Neuronal stem cell (in vitro differentiated cells): Measurements from ENCODE around the gene PLXDC2.
"Not testable (repeated sequence)": the region's sequence is repeated elsewhere in the genome, so short reads cannot be mapped to it uniquely, and the experiment has no call there.

Experiments
- DNase-seq: peaks from one replicate; pipeline ENCODE4 v3.0.0-alpha.2; 2013; ENCODE audit warnings: low spot score
- H2AFZ ChIP-seq: one replicate; pipeline ENCODE4 v1.6.1; 2013; ENCODE audit warnings: mild to moderate bottlenecking, low read length, inconsistent platforms
- H2AK5ac ChIP-seq: 2 replicates; pipeline ENCODE4 v1.6.1; 2013; ENCODE audit warnings: low read depth, mild to moderate bottlenecking, inconsistent platforms, low read length, moderate library complexity, mixed read lengths
- H2BK120ac ChIP-seq: 2 replicates; pipeline ENCODE4 v1.6.1; 2013; ENCODE audit warnings: low read depth, mild to moderate bottlenecking, inconsistent platforms, low read length, moderate library complexity, mixed read lengths
- H2BK12ac ChIP-seq: one replicate; pipeline ENCODE4 v1.6.1; 2013; ENCODE audit warnings: low read length, inconsistent platforms
- H2BK15ac ChIP-seq: 2 replicates; pipeline ENCODE4 v1.6.1; 2013; ENCODE audit warnings: mild to moderate bottlenecking, low read length, inconsistent platforms, mixed read lengths
- H2BK5ac ChIP-seq: one replicate; pipeline ENCODE4 v1.6.1; 2013; ENCODE audit warnings: inconsistent platforms, mild to moderate bottlenecking, low read length, moderate library complexity
- H3K14ac ChIP-seq: one replicate; pipeline ENCODE4 v1.6.1; 2013; ENCODE audit warnings: low read length, inconsistent platforms
- H3K18ac ChIP-seq: 2 replicates; pipeline ENCODE4 v1.6.1; 2013; ENCODE audit warnings: low read length, inconsistent platforms
- H3K23ac ChIP-seq: 2 replicates; pipeline ENCODE4 v1.6.1; 2013; ENCODE audit warnings: low read depth, mild to moderate bottlenecking, mixed read lengths, low read length, inconsistent platforms; ENCODE audit not compliant: poor library complexity
- H3K27ac ChIP-seq: replicated peaks from 3 replicates; pipeline ENCODE4 v1.5.1; 2013; ENCODE audit warnings: low read length, inconsistent platforms
- H3K27me3 ChIP-seq, 3 experiments: 2 replicates each; pipeline ENCODE4 v1.6.1; 2013; ENCODE audit warnings: low read length in 3 of 3, mild to moderate bottlenecking in 2 of 3, inconsistent platforms in 1 of 3, low read depth in 1 of 3, mixed read lengths in 1 of 3, moderate library complexity in 1 of 3; ENCODE audit not compliant: control insufficient read depth in 3 of 3, insufficient read depth in 3 of 3
- H3K36me3 ChIP-seq, 2 donors: replicated peaks in 1 of 2; 2 replicates each; pipeline ENCODE4 v1.6.1; 2013; ENCODE audit warnings: low read length in 2 of 2; ENCODE audit not compliant: control insufficient read depth in 2 of 2, insufficient read depth in 2 of 2
- H3K4ac ChIP-seq: 2 replicates; pipeline ENCODE4 v1.6.1; 2013; ENCODE audit warnings: inconsistent platforms, mild to moderate bottlenecking, low read length, moderate library complexity
- H3K4me1 ChIP-seq, 2 donors: 1 replicate in 1 of 2; 2 replicates in 1 of 2; pipeline ENCODE4 v1.6.1; 2013; ENCODE audit warnings: low read length in 2 of 2, low read depth in 1 of 2; ENCODE audit not compliant: control insufficient read depth in 2 of 2, insufficient read depth in 1 of 2
- H3K4me2 ChIP-seq: one replicate; pipeline ENCODE4 v1.6.1; 2013; ENCODE audit warnings: mild to moderate bottlenecking, low read length, inconsistent platforms; ENCODE audit not compliant: insufficient read depth, poor library complexity, severe bottlenecking
- H3K4me3 ChIP-seq, 2 donors: 2 replicates each; pipeline ENCODE4 v1.5.1; 2013; ENCODE audit warnings: low read length in 2 of 2, mild to moderate bottlenecking in 2 of 2, inconsistent platforms in 1 of 2, moderate library complexity in 1 of 2
- H3K79me1 ChIP-seq: one replicate; pipeline ENCODE4 v1.6.1; 2013; ENCODE audit warnings: low read depth, mild to moderate bottlenecking, inconsistent platforms, low read length, moderate library complexity
- H3K9ac ChIP-seq: one replicate; pipeline ENCODE4 v1.6.1; 2013; ENCODE audit warnings: mild to moderate bottlenecking, low read depth, low read length, inconsistent platforms; ENCODE audit not compliant: poor library complexity
- H3K9me3 ChIP-seq, 2 donors: replicated peaks in 1 of 2; 2 replicates each; pipeline versions ENCODE3 to v1.6.1; 2013; ENCODE audit warnings: low read length in 2 of 2, mild to moderate bottlenecking in 2 of 2, inconsistent platforms in 1 of 2, low read depth in 1 of 2, mixed read lengths in 1 of 2, moderate library complexity in 1 of 2; ENCODE audit not compliant: control insufficient read depth in 2 of 2, insufficient read depth in 1 of 2
- H4K8ac ChIP-seq: one replicate; pipeline ENCODE4 v1.6.1; 2013; ENCODE audit warnings: low read depth, mild to moderate bottlenecking, inconsistent platforms, low read length, moderate library complexity
- H4K91ac ChIP-seq: one replicate; pipeline ENCODE4 v1.6.1; 2013; ENCODE audit warnings: low read length, low read depth, mild to moderate bottlenecking, inconsistent platforms; ENCODE audit not compliant: poor library complexity
- WGBS, 2 donors: extraction: QIAGEN DNeasy Blood & Tissue Kit; methylation state at CpG; one replicate each; pipeline ENCODE4 v1.1.7; 2013; ENCODE audit warnings: missing lambda C conversion rate in 2 of 2, mixed read lengths in 1 of 2; ENCODE audit not compliant: insufficient read length in 2 of 2, insufficient replicate concordance in 1 of 2; ENCODE audit errors: extremely low coverage in 2 of 2; 5-methylcytosine and 5-hydroxymethylcytosine counted together

PLXDC2 gene

GRCh38 chr10:20045100-20045499, 228.9 kb downstream of the PLXDC2 start:
- not testable (repeated sequence) for DNase-seq, H3K4me3 ChIP-seq

GRCh38 chr10:20048161-20048560, 231.9 kb downstream of the PLXDC2 start:
- Histone ChIP-seq H3K36me3 (peaks cover 0 to 1% of the 10 kb centered on the region in 2 donors), H3K9ac (no peak overlapping the region), H2BK5ac (no peak overlapping the region), H4K91ac (no peak overlapping the region), H3K79me1 (no peaks in the 10 kb centered on the region), H3K27ac (no peak overlapping the region), H3K4me1 (peaks cover under 1 to 2% of the 10 kb centered on the region in 2 donors), H3K4ac (no peak overlapping the region), H2BK12ac (no peak overlapping the region), H2BK120ac (no peak overlapping the region), H2AFZ (no peak overlapping the region), H3K27me3 (no peaks in the 10 kb centered on the region), H3K4me2 (no peak overlapping the region), H3K4me3 (no peak overlapping the region), H3K18ac (no peak overlapping the region), H2BK15ac (no peak overlapping the region), H3K9me3 (no peaks in the 10 kb centered on the region), H4K8ac (no peak overlapping the region), H3K23ac (no peak overlapping the region), H2AK5ac (no peak overlapping the region), H3K14ac (no peak overlapping the region)
- no peak for DNase-seq
- WGBS, 2 donors = no CpG with 5 or more reads among the region's 2 CpGs

More at GRCh38 chr10:20045100-20045499, 228.9 kb downstream of the PLXDC2 start:
- H3K27me3 ChIP-seq, H2BK15ac ChIP-seq, H3K79me1 ChIP-seq, H3K18ac ChIP-seq, H3K23ac ChIP-seq, H2BK5ac ChIP-seq, H4K8ac ChIP-seq, H3K9me3 ChIP-seq, H3K4me1 ChIP-seq, H2AK5ac ChIP-seq, H3K27ac ChIP-seq, H3K36me3 ChIP-seq, H3K4ac ChIP-seq, H2AFZ ChIP-seq, H2BK12ac ChIP-seq, H2BK120ac ChIP-seq, H4K91ac ChIP-seq, H3K9ac ChIP-seq, H3K4me2 ChIP-seq, H3K14ac ChIP-seq: not testable (repeated sequence)
- no CpG with 5 or more reads among the region's 5 CpGs for WGBS, 2 donors

GRCh38 chr10:20058135-20058534, 241.9 kb downstream of the PLXDC2 start:
- Histone ChIP-seq H3K18ac (no peak overlapping the region), H3K4ac (no peak overlapping the region), H3K4me3 (no peak overlapping the region), H2AK5ac (no peak overlapping the region), H3K4me2 (no peak overlapping the region), H3K27ac (no peak overlapping the region), H3K4me1 (no peaks in the 10 kb centered on the region), H2AFZ (no peak overlapping the region), H3K36me3 (no peaks in the 10 kb centered on the region), H4K8ac (no peak overlapping the region), H2BK120ac (no peak overlapping the region), H2BK12ac (no peak overlapping the region), H3K79me1 (no peaks in the 10 kb centered on the region), H2BK15ac (no peak overlapping the region), H3K14ac (no peak overlapping the region), H2BK5ac (no peak overlapping the region), H4K91ac (no peak overlapping the region), H3K27me3 (no peaks in the 10 kb centered on the region), H3K9ac (no peak overlapping the region), H3K9me3 (no peaks in the 10 kb centered on the region), H3K23ac (no peak overlapping the region)
- WGBS, 2 donors = no CpG with 5 or more reads among the region's 2 CpGs
- DNase-seq = no peak

- no peak overlapping the region for H3K27ac ChIP-seq
- no CpG with 5 or more reads among the region's 3 CpGs for WGBS, 2 donors
- no peak overlapping the region for H3K14ac ChIP-seq
- no peak overlapping the region for H4K8ac ChIP-seq
- no peak overlapping the region for H3K4me2 ChIP-seq
- H3K79me1 ChIP-seq = no peaks in the 10 kb centered on the region
- no peak for DNase-seq
- H2AFZ ChIP-seq = no peak overlapping the region
- H3K9ac ChIP-seq = no peak overlapping the region
- no peak overlapping the region for H3K4ac ChIP-seq
- H3K36me3 ChIP-seq = no peaks in the 10 kb centered on the region
- H4K91ac ChIP-seq = no peak overlapping the region
- no peak overlapping the region for H2BK15ac ChIP-seq
- no peak overlapping the region for H2BK12ac ChIP-seq
- no peak overlapping the region for H2BK5ac ChIP-seq
- H3K27me3 ChIP-seq = no peaks in the 10 kb centered on the region
- H3K23ac ChIP-seq = no peak overlapping the region
- H3K4me3 ChIP-seq = no peak overlapping the region
- no peak overlapping the region for H2AK5ac ChIP-seq
- no peaks in the 10 kb centered on the region for H3K4me1 ChIP-seq
- H3K9me3 ChIP-seq = no peaks in the 10 kb centered on the region
- no peak overlapping the region for H3K18ac ChIP-seq
- H2BK120ac ChIP-seq = no peak overlapping the region
Observed at GRCh38 chr10:20059084-20059835, 243.0 kb downstream of the PLXDC2 start.
